Thyroid gland (tissue), 4 donors: ENCODE data around the gene PRDM11. TPM values are rescaled to one million over a fixed set of nuclear protein-coding genes. Genes with fewer than 3 reads are reported as not detected.

Experiments used
- DNase-seq, 2 donors: peaks; one replicate each; pipeline ENCODE4 v3.0.0-alpha.2; 2019
- H3K27ac ChIP-seq, 3 donors: fragments of 200-600 bp; sonication (generic); 1 replicate in 2 of 3; 2 replicates in 1 of 3; pipeline ENCODE4 v1.5.1; 2016 to 2019; ENCODE audit warnings: mild to moderate bottlenecking in 1 of 3, moderate library complexity in 1 of 3
- H3K27me3 ChIP-seq: fragments of 200-600 bp; sonication (generic); one replicate; pipeline ENCODE4 v1.5.1; 2019
- H3K36me3 ChIP-seq, 2 donors: fragments of 200-600 bp; sonication (generic); one replicate each; pipeline ENCODE4 v1.5.1; 2016 to 2019
- H3K4me1 ChIP-seq, 2 donors: fragments of 200-600 bp; sonication (generic); one replicate each; pipeline ENCODE4 v1.5.1; 2017 to 2019
- H3K4me3 ChIP-seq, 3 donors: fragments of 200-600 bp; sonication (generic); replicated peaks in 1 of 3; 1 replicate in 2 of 3; 2 replicates in 1 of 3; pipeline ENCODE4 v1.5.1; 2016; ENCODE audit warnings: mild to moderate bottlenecking in 1 of 3
- H3K9me3 ChIP-seq: fragments of 200-600 bp; sonication (generic); one replicate; pipeline ENCODE4 v1.5.1; 2017
- POLR2A ChIP-seq, 2 donors: fragments of 450-650 bp; IDR thresholded peaks; one replicate each; pipeline ENCODE4 v1.6.1; 2017; ENCODE audit warnings: antibody characterized with exemption in 2 of 2, mild to moderate bottlenecking in 2 of 2, moderate library complexity in 1 of 2
- WGBS, 2 donors: methylation state at CpG; one replicate each; pipeline ENCODE4 v1.1.5; 2017; 5-methylcytosine and 5-hydroxymethylcytosine counted together
- intact Hi-C: fragments of 100-400 bp; cut with DNase I; formaldehyde crosslinking; loops from one replicate; pipeline ENCODE4 v1.15.1; 2023
- total RNA-seq, 4 donors: library from RNA; depleted of rRNA; stranded (reverse); fragments of >200 nt; gene quantifications; one replicate each; pipeline ENCODE4 v1.2.3, GENCODE V29; 2016
- TF ChIP-seq, protein P1 (sequence below), 6 experiments: fragments of 200-600 bp in 3 of 6; fragments of 450-650 bp in 3 of 6; sonication (generic) in 3 of 6; IDR thresholded peaks; one replicate each; pipeline ENCODE4 v1.5.1; 2016 to 2019; ENCODE audit warnings: antibody characterized with exemption in 6 of 6, mild to moderate bottlenecking in 2 of 6, inconsistent platforms in 1 of 6, moderate library complexity in 1 of 6

Gene PRDM11
- total RNA-seq, 4 donors from 2014 or later: 8.6 to 53.3 (median 31.0) TPM

DNA sequence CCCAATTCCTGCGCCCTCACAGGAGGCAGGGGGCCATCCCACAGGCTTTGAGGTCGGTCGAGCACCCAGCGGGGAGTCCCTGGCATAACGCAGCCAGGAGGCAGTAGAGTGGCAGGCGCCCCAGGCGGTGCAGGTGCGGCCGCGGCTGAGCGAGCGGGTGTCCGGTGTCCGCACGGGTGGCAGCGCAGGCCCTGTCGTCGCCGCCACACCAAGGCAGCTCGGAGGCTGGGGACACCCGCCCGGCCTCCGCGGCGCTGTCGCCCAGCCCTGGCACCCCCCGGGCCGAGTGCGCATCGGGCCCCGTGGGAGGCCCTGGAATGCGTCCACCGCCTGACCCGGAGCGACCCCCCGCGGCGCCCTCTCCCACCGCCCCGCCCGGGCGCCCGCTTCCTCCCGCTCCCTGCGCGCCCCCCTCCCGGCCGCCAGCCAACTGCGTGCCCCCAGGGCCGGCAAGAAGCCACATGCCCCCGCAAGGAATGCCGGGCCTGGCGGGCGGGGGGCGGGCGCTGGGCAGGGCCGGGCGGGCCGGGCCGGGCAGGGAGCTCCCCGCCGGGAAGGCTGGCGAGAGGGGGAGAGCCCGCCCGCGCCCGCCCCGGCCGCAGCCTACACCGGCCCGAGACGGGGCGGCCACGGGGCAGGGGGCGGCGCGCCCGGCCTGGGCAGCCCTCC is 33.9 kb downstream of the PRDM11 start:
- Histone ChIP-seq H3K36me3 (no peaks in the 10 kb centered on the region), H3K9me3 (no peaks in the 10 kb centered on the region), H3K27me3 (no peaks in the 10 kb centered on the region), H3K4me1 (peaks cover 29 to 51% of the 10 kb centered on the region in 2 donors), H3K27ac (peak overlapping the region; percentile 94 to 97 (median 95)), H3K4me3 (peak overlapping the region in 2 of 3 donors; percentile 36 to 55)
- peak in 1 of 2 donors; percentile 8 for TF ChIP-seq POLR2A (IDR thresholded peaks at IDR 0.05)
- TF ChIP-seq, protein P1, sequence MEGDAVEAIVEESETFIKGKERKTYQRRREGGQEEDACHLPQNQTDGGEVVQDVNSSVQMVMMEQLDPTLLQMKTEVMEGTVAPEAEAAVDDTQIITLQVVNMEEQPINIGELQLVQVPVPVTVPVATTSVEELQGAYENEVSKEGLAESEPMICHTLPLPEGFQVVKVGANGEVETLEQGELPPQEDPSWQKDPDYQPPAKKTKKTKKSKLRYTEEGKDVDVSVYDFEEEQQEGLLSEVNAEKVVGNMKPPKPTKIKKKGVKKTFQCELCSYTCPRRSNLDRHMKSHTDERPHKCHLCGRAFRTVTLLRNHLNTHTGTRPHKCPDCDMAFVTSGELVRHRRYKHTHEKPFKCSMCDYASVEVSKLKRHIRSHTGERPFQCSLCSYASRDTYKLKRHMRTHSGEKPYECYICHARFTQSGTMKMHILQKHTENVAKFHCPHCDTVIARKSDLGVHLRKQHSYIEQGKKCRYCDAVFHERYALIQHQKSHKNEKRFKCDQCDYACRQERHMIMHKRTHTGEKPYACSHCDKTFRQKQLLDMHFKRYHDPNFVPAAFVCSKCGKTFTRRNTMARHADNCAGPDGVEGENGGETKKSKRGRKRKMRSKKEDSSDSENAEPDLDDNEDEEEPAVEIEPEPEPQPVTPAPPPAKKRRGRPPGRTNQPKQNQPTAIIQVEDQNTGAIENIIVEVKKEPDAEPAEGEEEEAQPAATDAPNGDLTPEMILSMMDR (IDR thresholded peaks at IDR 0.05): peak in 5 of 6 experiments; percentile 10 to 67 (median 56)
- WGBS, 2 donors: no CpG with 5 or more reads among the region's 78 CpGs
- intact Hi-C loops: loop anchor here (5.0 kb wide), 1 partner anchor 33 kb away; the partner anchor contains the start of gene PRDM11
- DNase-seq: peak; percentile 84 to 89

DNA sequence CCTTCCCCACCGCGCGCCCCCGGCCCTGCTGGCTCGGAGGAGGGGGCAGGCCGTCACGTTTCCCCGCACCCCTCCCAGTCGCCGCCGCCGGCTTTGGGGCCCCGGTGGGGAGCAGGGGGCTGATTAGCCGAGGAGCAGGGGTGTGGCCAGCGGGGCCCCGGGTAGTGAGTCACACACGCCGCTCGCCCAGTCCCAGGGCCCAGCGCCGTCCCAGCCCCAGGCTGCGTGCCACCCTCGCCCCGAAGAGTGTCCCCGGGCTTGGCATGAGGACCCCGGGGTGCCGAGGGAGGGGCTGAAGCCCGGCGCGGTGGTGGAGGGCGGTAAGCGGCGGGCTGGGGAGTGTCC is 34.4 kb downstream of the PRDM11 start:
- peak overlapping the region; percentile 12 to 55 (median 36) for H3K4me3 ChIP-seq
- 0% methylated on average over 1 of the region's 33 CpGs; no CpG with 5 or more reads in 1 of the 2 donors for WGBS, 2 donors
- H3K9me3 ChIP-seq: no peaks in the 10 kb centered on the region
- intact Hi-C loops: loop anchor here (5.0 kb wide), 1 partner anchor 34 kb away; the partner anchor contains the start of gene PRDM11
- no peaks in the 10 kb centered on the region for H3K27me3 ChIP-seq
- H3K4me1 ChIP-seq: peaks cover 29 to 51% of the 10 kb centered on the region in 2 donors
- peak; percentile 77 to 82 for DNase-seq
- TF ChIP-seq, protein P1 (IDR thresholded peaks at IDR 0.05): no peak
- TF ChIP-seq POLR2A (IDR thresholded peaks at IDR 0.05): no peak
- H3K36me3 ChIP-seq: no peaks in the 10 kb centered on the region
- peak overlapping the region; percentile 94 to 97 (median 95) for H3K27ac ChIP-seq

DNA sequence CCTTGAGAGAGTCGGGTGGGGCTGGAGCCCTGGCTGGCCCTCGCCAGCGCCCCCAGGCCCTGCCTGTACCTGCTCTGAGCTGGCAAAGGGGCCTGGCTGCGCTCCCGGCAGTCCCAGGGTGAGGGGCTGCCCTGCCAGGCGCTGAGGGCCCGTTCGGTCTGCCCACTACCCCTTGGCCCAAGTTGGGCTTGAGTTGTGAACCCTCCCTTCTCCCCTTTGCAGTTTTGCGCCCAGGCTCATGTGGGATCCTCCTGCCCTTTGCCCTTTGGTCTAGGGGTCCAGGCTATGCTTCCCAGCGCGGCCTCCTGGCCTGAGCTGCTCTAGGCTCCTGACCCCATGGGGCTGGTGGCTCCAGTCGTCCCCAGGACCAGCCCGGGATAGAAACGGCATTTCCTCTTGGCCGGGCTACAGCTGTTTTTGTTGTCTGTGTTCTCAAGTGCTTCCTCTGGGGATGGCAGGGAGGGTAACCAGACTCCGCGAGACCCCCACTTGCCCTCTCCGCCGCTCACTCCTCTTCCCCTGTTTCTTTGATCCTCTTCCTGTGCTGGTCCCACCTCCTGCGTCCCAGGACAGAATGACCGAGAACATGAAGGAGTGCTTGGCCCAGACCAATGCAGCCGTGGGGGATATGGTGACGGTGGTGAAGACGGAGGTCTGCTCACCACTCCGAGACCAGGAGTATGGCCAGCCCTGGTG is 34.9 kb downstream of the PRDM11 start:
- Histone ChIP-seq H3K27ac (peak overlapping the region; percentile 94 to 97 (median 95)), H3K4me1 (peaks cover 29 to 51% of the 10 kb centered on the region in 2 donors), H3K36me3 (no peaks in the 10 kb centered on the region), H3K9me3 (no peaks in the 10 kb centered on the region), H3K27me3 (no peaks in the 10 kb centered on the region), H3K4me3 (peak overlapping the region; percentile 12 to 55 (median 36))
- peak; percentile 44 to 49 for DNase-seq
- 17 to 21% methylated on average over 13 to 17 of the region's 25 CpGs for WGBS, 2 donors
- intact Hi-C loops: loop anchor here (5.0 kb wide), 1 partner anchor 34 kb away; the partner anchor contains the start of gene PRDM11
- TF ChIP-seq, protein P1 (IDR thresholded peaks at IDR 0.05): no peak
- no peak for TF ChIP-seq POLR2A (IDR thresholded peaks at IDR 0.05)

- intact Hi-C loops: loop anchor here (5.0 kb wide), 1 partner anchor 35 kb away; the partner anchor contains the start of gene PRDM11
- Histone ChIP-seq H3K27me3 (no peaks in the 10 kb centered on the region), H3K27ac (peak overlapping the region; percentile 94 to 97 (median 95)), H3K36me3 (no peaks in the 10 kb centered on the region), H3K9me3 (no peaks in the 10 kb centered on the region), H3K4me3 (peak overlapping the region in 1 of 3 donors; percentile 55), H3K4me1 (peaks cover 26 to 44% of the 10 kb centered on the region in 2 donors)
- 71 to 74% methylated on average over 13 to 14 of the region's 14 CpGs for WGBS, 2 donors
- peak; percentile 34 to 35 for DNase-seq
- TF ChIP-seq, protein P1 (IDR thresholded peaks at IDR 0.05): no peak
- TF ChIP-seq POLR2A (IDR thresholded peaks at IDR 0.05): no peak
These were observed 35.6 kb downstream of the PRDM11 start for GRCh38 chr11:45181889-45182550.
